Measurements from ENCODE around the gene SARM1. TPM values are rescaled to one million over a fixed set of nuclear protein-coding genes. Genes with fewer than 3 reads are reported as not detected.

Gene SARM1
- total and polyA plus RNA-seq, 2 of the 13 experiments (the other 11 are each of a cell fraction or from before 2014, with no cell fraction given) = 0.73 to 0.86 TPM

GRCh38 chr17:28334666-28335200 is 36.8 kb upstream of the SARM1 start (continued):
- no peak for TF ChIP-seq CEBPZ (IDR thresholded peaks at IDR 0.05; ENCODE audit: low read length)
- no peak for TF ChIP-seq HMGXB3 (CRISPR knock-in tag; IDR thresholded peaks at IDR 0.05; ENCODE audit: borderline replicate concordance)
- no peak for TF ChIP-seq JUNB (CRISPR knock-in tag; IDR thresholded peaks at IDR 0.05; ENCODE audit: borderline replicate concordance)
- no peak for TF ChIP-seq ZSCAN9 (CRISPR knock-in tag; IDR thresholded peaks at IDR 0.05; ENCODE audit: borderline replicate concordance)
- TF ChIP-seq ZNF513 (CRISPR knock-in tag; conservative IDR thresholded peaks at IDR 0.05) = no peak
- TF ChIP-seq SNAPC4 (CRISPR knock-in tag; IDR thresholded peaks at IDR 0.05) = 0 out of 2 replicates have a peak, but pooled peaks have one; percentile 36
- no peak for TF ChIP-seq ZNF674 (CRISPR knock-in tag; IDR thresholded peaks at IDR 0.05; ENCODE audit: low read depth)
- 0 out of 2 replicates have a peak, but pooled peaks have one; percentile 30 for TF ChIP-seq ZNF737 (CRISPR knock-in tag; IDR thresholded peaks at IDR 0.05; ENCODE audit: borderline replicate concordance)
- 0 out of 2 replicates have a peak, but pooled peaks have one; percentile 25 for TF ChIP-seq CAMTA2 (CRISPR knock-in tag; IDR thresholded peaks at IDR 0.05; ENCODE audit: borderline replicate concordance)
- TF ChIP-seq ZNF501 (CRISPR knock-in tag; IDR thresholded peaks at IDR 0.05) = no peak
- no peak for TF ChIP-seq DNMT3B (CRISPR knock-in tag; conservative IDR thresholded peaks at IDR 0.05)
- no peak for TF ChIP-seq PLSCR1 (CRISPR knock-in tag; IDR thresholded peaks at IDR 0.05; ENCODE audit: borderline replicate concordance)
- no peak for TF ChIP-seq ZNF720 (CRISPR knock-in tag; IDR thresholded peaks at IDR 0.05)
